Loucy (cell line): ENCODE measurements around the gene FNDC3A.

ENCODE experiments used
- EZH2phosphoT487 ChIP-seq: fragments of 200-600 bp; IDR thresholded peaks from 2 replicates; pipeline ENCODE4 v1.6.1; 2018; ENCODE audit warnings: antibody characterized with exemption, mild to moderate bottlenecking, moderate library complexity, borderline replicate concordance
- TF ChIP-seq, protein P1 (sequence below): fragments of 200-600 bp; sonication (generic); conservative IDR thresholded peaks from 2 replicates; pipeline ENCODE4 v1.5.1; 2014; ENCODE audit warnings: mild to moderate bottlenecking, antibody characterized with exemption, low read length

DNA sequence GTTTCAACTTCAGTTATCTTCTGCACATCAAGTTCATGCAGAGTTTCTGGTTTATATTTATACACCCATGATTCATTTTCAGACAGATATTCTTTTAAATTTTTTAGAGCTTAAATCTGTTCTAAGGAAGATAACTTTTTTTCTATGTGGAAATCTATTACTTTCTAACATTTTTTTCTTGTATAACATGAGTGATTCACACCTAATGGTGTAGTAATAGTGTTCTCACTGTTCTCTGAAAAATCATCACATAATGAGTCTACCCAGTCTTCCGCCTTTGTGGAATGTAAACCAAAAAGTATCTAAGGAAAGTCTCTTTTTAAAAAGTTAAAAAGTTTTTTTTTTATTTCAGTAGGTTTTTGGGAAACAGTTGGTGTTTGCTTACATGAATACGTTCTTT lies 70.8 kb downstream of the FNDC3A start:
- TF ChIP-seq, protein P1, sequence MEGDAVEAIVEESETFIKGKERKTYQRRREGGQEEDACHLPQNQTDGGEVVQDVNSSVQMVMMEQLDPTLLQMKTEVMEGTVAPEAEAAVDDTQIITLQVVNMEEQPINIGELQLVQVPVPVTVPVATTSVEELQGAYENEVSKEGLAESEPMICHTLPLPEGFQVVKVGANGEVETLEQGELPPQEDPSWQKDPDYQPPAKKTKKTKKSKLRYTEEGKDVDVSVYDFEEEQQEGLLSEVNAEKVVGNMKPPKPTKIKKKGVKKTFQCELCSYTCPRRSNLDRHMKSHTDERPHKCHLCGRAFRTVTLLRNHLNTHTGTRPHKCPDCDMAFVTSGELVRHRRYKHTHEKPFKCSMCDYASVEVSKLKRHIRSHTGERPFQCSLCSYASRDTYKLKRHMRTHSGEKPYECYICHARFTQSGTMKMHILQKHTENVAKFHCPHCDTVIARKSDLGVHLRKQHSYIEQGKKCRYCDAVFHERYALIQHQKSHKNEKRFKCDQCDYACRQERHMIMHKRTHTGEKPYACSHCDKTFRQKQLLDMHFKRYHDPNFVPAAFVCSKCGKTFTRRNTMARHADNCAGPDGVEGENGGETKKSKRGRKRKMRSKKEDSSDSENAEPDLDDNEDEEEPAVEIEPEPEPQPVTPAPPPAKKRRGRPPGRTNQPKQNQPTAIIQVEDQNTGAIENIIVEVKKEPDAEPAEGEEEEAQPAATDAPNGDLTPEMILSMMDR: no peak
- TF ChIP-seq EZH2phosphoT487: no peak
